ENCODE data around the gene DCUN1D5.

DNA sequence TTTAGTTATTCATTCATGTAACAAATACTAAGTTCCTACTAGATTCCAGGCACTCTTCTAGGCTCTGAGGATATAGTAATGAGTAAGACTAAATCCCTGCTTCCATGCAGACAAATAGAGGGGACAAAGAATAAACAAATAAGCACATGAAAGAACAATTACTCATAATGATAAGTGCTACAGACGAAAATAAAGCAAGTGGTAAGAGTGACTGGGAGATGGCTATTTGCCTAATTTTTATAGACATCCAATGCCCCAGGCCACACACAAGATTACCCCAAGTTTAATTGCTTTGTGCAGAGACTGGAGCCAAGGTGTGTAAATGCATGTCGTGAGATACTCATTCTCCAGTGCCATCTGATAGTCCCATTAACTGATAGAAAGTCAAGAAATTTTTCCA is 62.6 kb downstream of the DCUN1D5 start:
- TF ChIP-seq, protein P1, sequence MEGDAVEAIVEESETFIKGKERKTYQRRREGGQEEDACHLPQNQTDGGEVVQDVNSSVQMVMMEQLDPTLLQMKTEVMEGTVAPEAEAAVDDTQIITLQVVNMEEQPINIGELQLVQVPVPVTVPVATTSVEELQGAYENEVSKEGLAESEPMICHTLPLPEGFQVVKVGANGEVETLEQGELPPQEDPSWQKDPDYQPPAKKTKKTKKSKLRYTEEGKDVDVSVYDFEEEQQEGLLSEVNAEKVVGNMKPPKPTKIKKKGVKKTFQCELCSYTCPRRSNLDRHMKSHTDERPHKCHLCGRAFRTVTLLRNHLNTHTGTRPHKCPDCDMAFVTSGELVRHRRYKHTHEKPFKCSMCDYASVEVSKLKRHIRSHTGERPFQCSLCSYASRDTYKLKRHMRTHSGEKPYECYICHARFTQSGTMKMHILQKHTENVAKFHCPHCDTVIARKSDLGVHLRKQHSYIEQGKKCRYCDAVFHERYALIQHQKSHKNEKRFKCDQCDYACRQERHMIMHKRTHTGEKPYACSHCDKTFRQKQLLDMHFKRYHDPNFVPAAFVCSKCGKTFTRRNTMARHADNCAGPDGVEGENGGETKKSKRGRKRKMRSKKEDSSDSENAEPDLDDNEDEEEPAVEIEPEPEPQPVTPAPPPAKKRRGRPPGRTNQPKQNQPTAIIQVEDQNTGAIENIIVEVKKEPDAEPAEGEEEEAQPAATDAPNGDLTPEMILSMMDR (IDR thresholded peaks at IDR 0.05): no peak
- TF ChIP-seq POLR2A (IDR thresholded peaks at IDR 0.05): no peak

Measured in adrenal gland (tissue), 5 donors.